DMS 273 (cell line): Measurements from ENCODE around the gene B4GAT1.

Experiments used
- DNase-seq: peaks from one replicate; lab custom pipeline; 2025; ENCODE audit not compliant: unreplicated experiment; lab: John Stamatoyannopoulos, UW

Gene B4GAT1

GRCh38 chr11:66338276-66339161 lies 8.9 kb downstream of the B4GAT1 start:
- DNase-seq = no peak

- peak; percentile 86 for DNase-seq
Observed at GRCh38 chr11:66337103-66337899, 10.1 kb downstream of the B4GAT1 start.

- peak; percentile 97 for DNase-seq
Observed at GRCh38 chr11:66336234-66337102, 11.0 kb downstream of the B4GAT1 start, which contains the start of gene RIN1. Gene RIN1 (minus strand): TSS chr11:66336434. CDS start chr11:66336402, 32 bp downstream.

- peak; percentile 78 for DNase-seq
Observed at GRCh38 chr11:66335531-66336233, 11.7 kb downstream of the B4GAT1 start.

GRCh38 chr11:66334605-66335442 lies 12.6 kb downstream of the B4GAT1 start:
- DNase-seq = peak; percentile 78

- peak; percentile 54 for DNase-seq
Observed at GRCh38 chr11:66333896-66334604, 13.4 kb downstream of the B4GAT1 start.

GRCh38 chr11:66333220-66333877 lies 14.1 kb downstream of the B4GAT1 start:
- no peak for DNase-seq

GRCh38 chr11:66332371-66333219 lies 14.8 kb downstream of the B4GAT1 start:
- DNase-seq = no peak

GRCh38 chr11:66331542-66332370 lies 15.7 kb downstream of the B4GAT1 start:
- no peak for DNase-seq

- no peak for DNase-seq
Observed at GRCh38 chr11:66330931-66331330, 16.5 kb downstream of the B4GAT1 start.

- no peak for DNase-seq
Observed at GRCh38 chr11:66329165-66329673, 18.2 kb downstream of the B4GAT1 start.

- DNase-seq = peak; percentile 83
Observed at GRCh38 chr11:66328302-66329144, 18.9 kb downstream of the B4GAT1 start.

- no peak for DNase-seq
Observed at GRCh38 chr11:66328031-66328301, 19.5 kb downstream of the B4GAT1 start.

GRCh38 chr11:66327171-66328030 lies 20.0 kb downstream of the B4GAT1 start:
- DNase-seq = no peak
